ENCODE data around the gene CDH12.

GRCh38 chr5:21809611-21810010 lies 1043.5 kb downstream of the CDH12 start:
- TF ChIP-seq OSR1 (CRISPR knock-in tag; IDR thresholded peaks at IDR 0.05) (no peak), ISL1 (CRISPR knock-in tag; IDR thresholded peaks at IDR 0.05) (no peak), ZNF8 (CRISPR knock-in tag; IDR thresholded peaks at IDR 0.05) (no peak), CSDC2 (CRISPR knock-in tag; IDR thresholded peaks at IDR 0.05) (no peak), ESRRG (CRISPR knock-in tag; IDR thresholded peaks at IDR 0.05) (no peak), CSRNP3 (CRISPR knock-in tag; IDR thresholded peaks at IDR 0.05) (no peak), PPARA (CRISPR knock-in tag; IDR thresholded peaks at IDR 0.05; ENCODE audit: borderline replicate concordance) (no peak), SNAI2 (CRISPR knock-in tag; IDR thresholded peaks at IDR 0.05) (no peak), RARB (CRISPR knock-in tag; IDR thresholded peaks at IDR 0.05) (no peak), TCF4 (CRISPR knock-in tag; IDR thresholded peaks at IDR 0.05; ENCODE audit: borderline replicate concordance) (no peak), ARNTL (CRISPR knock-in tag; IDR thresholded peaks at IDR 0.05; ENCODE audit: borderline replicate concordance, low read depth) (no peak)
- TF ChIP-seq, protein P1, sequence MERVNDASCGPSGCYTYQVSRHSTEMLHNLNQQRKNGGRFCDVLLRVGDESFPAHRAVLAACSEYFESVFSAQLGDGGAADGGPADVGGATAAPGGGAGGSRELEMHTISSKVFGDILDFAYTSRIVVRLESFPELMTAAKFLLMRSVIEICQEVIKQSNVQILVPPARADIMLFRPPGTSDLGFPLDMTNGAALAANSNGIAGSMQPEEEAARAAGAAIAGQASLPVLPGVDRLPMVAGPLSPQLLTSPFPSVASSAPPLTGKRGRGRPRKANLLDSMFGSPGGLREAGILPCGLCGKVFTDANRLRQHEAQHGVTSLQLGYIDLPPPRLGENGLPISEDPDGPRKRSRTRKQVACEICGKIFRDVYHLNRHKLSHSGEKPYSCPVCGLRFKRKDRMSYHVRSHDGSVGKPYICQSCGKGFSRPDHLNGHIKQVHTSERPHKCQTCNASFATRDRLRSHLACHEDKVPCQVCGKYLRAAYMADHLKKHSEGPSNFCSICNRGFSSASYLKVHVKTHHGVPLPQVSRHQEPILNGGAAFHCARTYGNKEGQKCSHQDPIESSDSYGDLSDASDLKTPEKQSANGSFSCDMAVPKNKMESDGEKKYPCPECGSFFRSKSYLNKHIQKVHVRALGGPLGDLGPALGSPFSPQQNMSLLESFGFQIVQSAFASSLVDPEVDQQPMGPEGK (CRISPR knock-in tag; IDR thresholded peaks at IDR 0.05; ENCODE audit: borderline replicate concordance), result no peak
- TF ChIP-seq, protein P2, sequence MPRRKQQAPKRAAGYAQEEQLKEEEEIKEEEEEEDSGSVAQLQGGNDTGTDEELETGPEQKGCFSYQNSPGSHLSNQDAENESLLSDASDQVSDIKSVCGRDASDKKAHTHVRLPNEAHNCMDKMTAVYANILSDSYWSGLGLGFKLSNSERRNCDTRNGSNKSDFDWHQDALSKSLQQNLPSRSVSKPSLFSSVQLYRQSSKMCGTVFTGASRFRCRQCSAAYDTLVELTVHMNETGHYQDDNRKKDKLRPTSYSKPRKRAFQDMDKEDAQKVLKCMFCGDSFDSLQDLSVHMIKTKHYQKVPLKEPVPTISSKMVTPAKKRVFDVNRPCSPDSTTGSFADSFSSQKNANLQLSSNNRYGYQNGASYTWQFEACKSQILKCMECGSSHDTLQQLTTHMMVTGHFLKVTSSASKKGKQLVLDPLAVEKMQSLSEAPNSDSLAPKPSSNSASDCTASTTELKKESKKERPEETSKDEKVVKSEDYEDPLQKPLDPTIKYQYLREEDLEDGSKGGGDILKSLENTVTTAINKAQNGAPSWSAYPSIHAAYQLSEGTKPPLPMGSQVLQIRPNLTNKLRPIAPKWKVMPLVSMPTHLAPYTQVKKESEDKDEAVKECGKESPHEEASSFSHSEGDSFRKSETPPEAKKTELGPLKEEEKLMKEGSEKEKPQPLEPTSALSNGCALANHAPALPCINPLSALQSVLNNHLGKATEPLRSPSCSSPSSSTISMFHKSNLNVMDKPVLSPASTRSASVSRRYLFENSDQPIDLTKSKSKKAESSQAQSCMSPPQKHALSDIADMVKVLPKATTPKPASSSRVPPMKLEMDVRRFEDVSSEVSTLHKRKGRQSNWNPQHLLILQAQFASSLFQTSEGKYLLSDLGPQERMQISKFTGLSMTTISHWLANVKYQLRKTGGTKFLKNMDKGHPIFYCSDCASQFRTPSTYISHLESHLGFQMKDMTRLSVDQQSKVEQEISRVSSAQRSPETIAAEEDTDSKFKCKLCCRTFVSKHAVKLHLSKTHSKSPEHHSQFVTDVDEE (CRISPR knock-in tag; IDR thresholded peaks at IDR 0.05), result no peak
